IMR-90 (cell line): ENCODE results near the gene RBM5.

ENCODE experiments used
- BHLHE40 ChIP-seq: fragments of 150-350 bp; IDR thresholded peaks from 2 replicates; pipeline ENCODE4 v1.6.1; 2016; ENCODE audit warnings: mild to moderate bottlenecking, low read depth, low read length
- CTCF ChIP-seq: conservative IDR thresholded peaks from 2 replicates; pipeline ENCODE4 v1.5.1; 2012; ENCODE audit warnings: mild to moderate bottlenecking, low read depth, low read length, improper control_type of control experiment
- ELK1 ChIP-seq: fragments of 150-350 bp; IDR thresholded peaks from 2 replicates; pipeline ENCODE4 v1.6.1; 2016; ENCODE audit warnings: low read depth, mild to moderate bottlenecking, low read length, moderate library complexity, borderline replicate concordance
- MXI1 ChIP-seq: IDR thresholded peaks from 2 replicates; pipeline ENCODE4 v1.6.1; 2012; ENCODE audit warnings: low read depth, mild to moderate bottlenecking, low read length, moderate library complexity, borderline replicate concordance
- NFE2L2 ChIP-seq: fragments of 150-350 bp; IDR thresholded peaks from 2 replicates; pipeline ENCODE4 v1.6.1; 2016; ENCODE audit warnings: low read depth, mild to moderate bottlenecking, low read length
- POLR2A ChIP-seq: IDR thresholded peaks from 2 replicates; pipeline ENCODE4 v1.6.1; 2012; ENCODE audit warnings: mild to moderate bottlenecking, low read depth, low read length
- TF ChIP-seq, protein P1 (sequence below): fragments of 150-350 bp; IDR thresholded peaks from 2 replicates; pipeline ENCODE4 v1.6.1; 2017; ENCODE audit warnings: mild to moderate bottlenecking, antibody characterized with exemption, low read length, low read depth

DNA sequence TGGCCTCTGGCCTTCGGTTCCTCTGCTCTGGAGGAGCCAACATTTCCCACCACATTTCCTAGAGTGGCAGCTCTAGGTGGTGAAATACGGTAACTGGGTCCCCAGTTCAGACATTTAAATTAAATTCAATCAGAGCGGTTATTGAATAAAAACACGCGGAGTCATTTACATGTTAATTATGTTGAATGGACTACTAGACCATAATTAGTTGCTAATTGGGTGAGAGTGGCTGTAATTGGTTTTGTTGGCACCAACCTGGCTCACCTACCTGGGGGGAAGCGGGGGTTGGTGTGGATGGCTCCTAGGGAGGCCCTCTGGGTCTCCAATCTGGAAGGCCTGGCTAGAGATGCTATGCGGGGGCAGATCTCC, 79.1 kb downstream of the RBM5 start:
- TF ChIP-seq, protein P1, sequence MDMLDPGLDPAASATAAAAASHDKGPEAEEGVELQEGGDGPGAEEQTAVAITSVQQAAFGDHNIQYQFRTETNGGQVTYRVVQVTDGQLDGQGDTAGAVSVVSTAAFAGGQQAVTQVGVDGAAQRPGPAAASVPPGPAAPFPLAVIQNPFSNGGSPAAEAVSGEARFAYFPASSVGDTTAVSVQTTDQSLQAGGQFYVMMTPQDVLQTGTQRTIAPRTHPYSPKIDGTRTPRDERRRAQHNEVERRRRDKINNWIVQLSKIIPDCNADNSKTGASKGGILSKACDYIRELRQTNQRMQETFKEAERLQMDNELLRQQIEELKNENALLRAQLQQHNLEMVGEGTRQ, result no peak
- TF ChIP-seq POLR2A (no peak), CTCF (no peak), ELK1 (no peak), BHLHE40 (no peak), NFE2L2 (no peak), MXI1 (no peak)
